GM23338 (cell line): ENCODE measurements around the gene SLC4A8. TPM values are rescaled to one million over a fixed set of nuclear protein-coding genes. Genes with fewer than 3 reads are reported as not detected.
A peak's percentile ranks its signal among the peaks of the same experiment; 100 is the strongest.

ENCODE experiments used
- ATAC-seq: fragments of 200-7000 bp; cut with Tn5 transposase; 3 replicates; pipeline ENCODE4 v1.9.1; 2020
- DNase-seq: peaks from one replicate; pipeline ENCODE4 v3.0.0-alpha.2; 2015; ENCODE audit warnings: low spot score
- H2AFZ ChIP-seq: fragments of 200-600 bp; sonication (generic); 2 replicates; pipeline ENCODE4 v1.8.0; 2016; ENCODE audit warnings: antibody characterized with exemption, mild to moderate bottlenecking, moderate library complexity
- H3F3A ChIP-seq: fragments of 200-600 bp; sonication (generic); replicated peaks from 2 replicates; pipeline ENCODE4 v1.8.0; 2017; ENCODE audit warnings: antibody characterized with exemption, mixed run types, low read depth
- H3K27ac ChIP-seq: fragments of 200-600 bp; sonication (generic); 2 replicates; pipeline ENCODE4 v1.6.1; 2016; ENCODE audit warnings: low read depth
- H3K27me3 ChIP-seq: fragments of 200-600 bp; sonication (generic); 2 replicates; pipeline ENCODE4 v1.8.0; 2016; ENCODE audit warnings: mild to moderate bottlenecking, mixed run types, moderate library complexity; ENCODE audit not compliant: insufficient read depth
- H3K36me3 ChIP-seq: fragments of 200-600 bp; sonication (generic); 2 replicates; pipeline ENCODE4 v1.8.0; 2016; ENCODE audit warnings: mild to moderate bottlenecking; ENCODE audit not compliant: insufficient read depth
- H3K4me1 ChIP-seq: fragments of 200-600 bp; sonication (generic); 2 replicates; pipeline ENCODE4 v1.8.0; 2016; ENCODE audit warnings: mild to moderate bottlenecking, moderate library complexity; ENCODE audit not compliant: insufficient read depth
- H3K4me2 ChIP-seq: fragments of 200-600 bp; sonication (generic); 2 replicates; pipeline ENCODE4 v1.7.1; 2017; ENCODE audit warnings: mixed run types
- H3K4me3 ChIP-seq: fragments of 200-600 bp; sonication (generic); 2 replicates; pipeline ENCODE4 v1.6.1; 2016; ENCODE audit warnings: mixed run types
- H3K79me2 ChIP-seq: fragments of 200-600 bp; sonication (generic); replicated peaks from 2 replicates; pipeline ENCODE4 v1.8.0; 2017; ENCODE audit warnings: mild to moderate bottlenecking; ENCODE audit not compliant: insufficient read depth
- H3K9me2 ChIP-seq: fragments of 200-600 bp; sonication (generic); 2 replicates; pipeline ENCODE4 v1.8.0; 2017; ENCODE audit not compliant: insufficient read depth
- H4K20me1 ChIP-seq: fragments of 200-600 bp; sonication (generic); replicated peaks from 2 replicates; pipeline ENCODE4 v1.8.0; 2017; ENCODE audit warnings: mild to moderate bottlenecking; ENCODE audit not compliant: insufficient read depth
- H3K27ac Mint-ChIP-seq: 2 replicates; pipeline ENCODE4 v1.8.0; 2020; ENCODE audit warnings: inconsistent platforms, mild to moderate bottlenecking, moderate library complexity, mixed read lengths
- H3K27me3 Mint-ChIP-seq: 3 replicates; pipeline ENCODE4 v1.8.0; 2022; ENCODE audit warnings: low read depth, mild to moderate bottlenecking, moderate library complexity, mixed read lengths, inconsistent platforms; ENCODE audit not compliant: insufficient read depth, poor library complexity
- H3K36me3 Mint-ChIP-seq: 3 replicates; pipeline ENCODE4 v1.8.0; 2021; ENCODE audit warnings: low read depth, mild to moderate bottlenecking, inconsistent platforms, moderate library complexity, mixed read lengths
- H3K4me1 Mint-ChIP-seq: 3 replicates; pipeline ENCODE4 v1.8.0; 2020; ENCODE audit warnings: mild to moderate bottlenecking, inconsistent platforms, mixed read lengths
- H3K4me3 Mint-ChIP-seq: 3 replicates; pipeline ENCODE4 v1.8.0; 2021; ENCODE audit warnings: moderate library complexity, mild to moderate bottlenecking, inconsistent platforms, mixed read lengths
- H3K9me3 Mint-ChIP-seq: 3 replicates; pipeline ENCODE4 v1.8.0; 2020; ENCODE audit warnings: moderate library complexity, mild to moderate bottlenecking, inconsistent platforms, mixed read lengths
- CREB1 ChIP-seq: fragments of 250-450 bp; sonication (Bioruptor Pico); IDR thresholded peaks from 2 replicates; pipeline ENCODE4 v1.5.0; 2020; ENCODE audit warnings: low read depth, mild to moderate bottlenecking, moderate library complexity
- CTCF ChIP-seq, 2 experiments: fragments of 200-600 bp in 1 of 2; sonication (generic) in 1 of 2; conservative IDR thresholded peaks; 2 replicates each; pipeline versions ENCODE4 v1.5.1 to v1.6.1; 2016 to 2017; ENCODE audit warnings: antibody characterized with exemption in 2 of 2, low read depth in 2 of 2, mild to moderate bottlenecking in 2 of 2, moderate library complexity in 1 of 2
- EZH2 ChIP-seq: fragments of 200-600 bp; sonication (generic); IDR thresholded peaks from one replicate; pipeline ENCODE4 v1.8.0; 2017; ENCODE audit warnings: antibody characterized with exemption, mild to moderate bottlenecking, low read depth; ENCODE audit not compliant: unreplicated experiment
- EZH2phosphoT487 ChIP-seq: fragments of 200-600 bp; sonication (generic); IDR thresholded peaks from one replicate; pipeline ENCODE4 v1.8.1; 2018; ENCODE audit warnings: antibody characterized with exemption; ENCODE audit not compliant: unreplicated experiment
- JUNB ChIP-seq: IDR thresholded peaks from one replicate; pipeline ENCODE4 v1.6.1; 2016; ENCODE audit warnings: antibody characterized with exemption; ENCODE audit not compliant: unreplicated experiment
- NANOG ChIP-seq: IDR thresholded peaks from 2 replicates; pipeline ENCODE4 v1.6.1; 2016; ENCODE audit warnings: antibody characterized with exemption, borderline replicate concordance
- POLR2AphosphoS5 ChIP-seq: IDR thresholded peaks from 2 replicates; pipeline ENCODE4 v1.6.1; 2016; ENCODE audit warnings: antibody characterized with exemption, low read depth
- STAT1 ChIP-seq: IDR thresholded peaks from one replicate; pipeline ENCODE4 v1.6.1; 2016; ENCODE audit warnings: antibody characterized with exemption; ENCODE audit not compliant: unreplicated experiment
- ZNF114 ChIP-seq: fragments of 250-450 bp; sonication (Bioruptor Pico); IDR thresholded peaks from 2 replicates; pipeline ENCODE4 v1.5.0; 2020; ENCODE audit warnings: mild to moderate bottlenecking, moderate library complexity
- ZNF331 ChIP-seq: fragments of 250-450 bp; sonication (Bioruptor Pico); IDR thresholded peaks from 2 replicates; pipeline ENCODE4 v1.5.0; 2020; ENCODE audit warnings: low read depth, mild to moderate bottlenecking, moderate library complexity
- polyA plus RNA-seq: library from polyadenylated mRNA; unstranded; fragments of >200 nt; fragmentation: Nextera tagmentation; extraction: Ambion mirVana; gene quantifications from 2 replicates; pipeline ENCODE4 v1.2.1, GENCODE V29; 2016
- total RNA-seq: library from RNA; depleted of rRNA; stranded (reverse); fragments of >200 nt; shearing (Covaris generic); gene quantifications from 2 replicates; pipeline ENCODE4 v1.2.3, GENCODE V29; 2014
- TF ChIP-seq, protein P1 (sequence below): fragments of 250-450 bp; sonication (Bioruptor Pico); IDR thresholded peaks from 2 replicates; pipeline ENCODE4 v1.5.0; 2020; ENCODE audit warnings: mild to moderate bottlenecking, moderate library complexity
- TF ChIP-seq, protein P2 (sequence below): IDR thresholded peaks from one replicate; pipeline ENCODE4 v1.6.1; 2018; ENCODE audit warnings: antibody characterized with exemption; ENCODE audit not compliant: unreplicated experiment
- TF ChIP-seq, protein P3 (sequence below): IDR thresholded peaks from 2 replicates; pipeline ENCODE4 v1.6.1; 2016; ENCODE audit warnings: antibody characterized with exemption

The SLC4A8 gene
- total and polyA plus RNA-seq, 2 experiments from 2014 or later, result 7.6 to 9.2 TPM

GRCh38 chr12:51470116-51470515 lies 45.5 kb downstream of the SLC4A8 start:
- H3K27me3 ChIP-seq, result no peaks in the 10 kb centered on the region
- no peaks in the 10 kb centered on the region for H3K79me2 ChIP-seq
- Mint-ChIP-seq H3K4me3 (no peak overlapping the region), H3K9me3 (no peaks in the 10 kb centered on the region), H3K27ac (no peak overlapping the region), H3K27me3 (no peaks in the 10 kb centered on the region), H3K36me3 (peaks cover 2% of the 10 kb centered on the region; the same call in 1 of the 3 replicates), H3K4me1 (no peaks in the 10 kb centered on the region; the same call in 2 of the 3 replicates)
- H3K27ac ChIP-seq, result peak overlapping the region; percentile 45; the same call in 1 of the 2 replicates
- H3K4me2 ChIP-seq, result no peak overlapping the region
- no peaks in the 10 kb centered on the region for H3F3A ChIP-seq
- H3K9me2 ChIP-seq, result no peaks in the 10 kb centered on the region
- ATAC-seq, result no peak
- no peak for DNase-seq
- TF ChIP-seq, protein P1, sequence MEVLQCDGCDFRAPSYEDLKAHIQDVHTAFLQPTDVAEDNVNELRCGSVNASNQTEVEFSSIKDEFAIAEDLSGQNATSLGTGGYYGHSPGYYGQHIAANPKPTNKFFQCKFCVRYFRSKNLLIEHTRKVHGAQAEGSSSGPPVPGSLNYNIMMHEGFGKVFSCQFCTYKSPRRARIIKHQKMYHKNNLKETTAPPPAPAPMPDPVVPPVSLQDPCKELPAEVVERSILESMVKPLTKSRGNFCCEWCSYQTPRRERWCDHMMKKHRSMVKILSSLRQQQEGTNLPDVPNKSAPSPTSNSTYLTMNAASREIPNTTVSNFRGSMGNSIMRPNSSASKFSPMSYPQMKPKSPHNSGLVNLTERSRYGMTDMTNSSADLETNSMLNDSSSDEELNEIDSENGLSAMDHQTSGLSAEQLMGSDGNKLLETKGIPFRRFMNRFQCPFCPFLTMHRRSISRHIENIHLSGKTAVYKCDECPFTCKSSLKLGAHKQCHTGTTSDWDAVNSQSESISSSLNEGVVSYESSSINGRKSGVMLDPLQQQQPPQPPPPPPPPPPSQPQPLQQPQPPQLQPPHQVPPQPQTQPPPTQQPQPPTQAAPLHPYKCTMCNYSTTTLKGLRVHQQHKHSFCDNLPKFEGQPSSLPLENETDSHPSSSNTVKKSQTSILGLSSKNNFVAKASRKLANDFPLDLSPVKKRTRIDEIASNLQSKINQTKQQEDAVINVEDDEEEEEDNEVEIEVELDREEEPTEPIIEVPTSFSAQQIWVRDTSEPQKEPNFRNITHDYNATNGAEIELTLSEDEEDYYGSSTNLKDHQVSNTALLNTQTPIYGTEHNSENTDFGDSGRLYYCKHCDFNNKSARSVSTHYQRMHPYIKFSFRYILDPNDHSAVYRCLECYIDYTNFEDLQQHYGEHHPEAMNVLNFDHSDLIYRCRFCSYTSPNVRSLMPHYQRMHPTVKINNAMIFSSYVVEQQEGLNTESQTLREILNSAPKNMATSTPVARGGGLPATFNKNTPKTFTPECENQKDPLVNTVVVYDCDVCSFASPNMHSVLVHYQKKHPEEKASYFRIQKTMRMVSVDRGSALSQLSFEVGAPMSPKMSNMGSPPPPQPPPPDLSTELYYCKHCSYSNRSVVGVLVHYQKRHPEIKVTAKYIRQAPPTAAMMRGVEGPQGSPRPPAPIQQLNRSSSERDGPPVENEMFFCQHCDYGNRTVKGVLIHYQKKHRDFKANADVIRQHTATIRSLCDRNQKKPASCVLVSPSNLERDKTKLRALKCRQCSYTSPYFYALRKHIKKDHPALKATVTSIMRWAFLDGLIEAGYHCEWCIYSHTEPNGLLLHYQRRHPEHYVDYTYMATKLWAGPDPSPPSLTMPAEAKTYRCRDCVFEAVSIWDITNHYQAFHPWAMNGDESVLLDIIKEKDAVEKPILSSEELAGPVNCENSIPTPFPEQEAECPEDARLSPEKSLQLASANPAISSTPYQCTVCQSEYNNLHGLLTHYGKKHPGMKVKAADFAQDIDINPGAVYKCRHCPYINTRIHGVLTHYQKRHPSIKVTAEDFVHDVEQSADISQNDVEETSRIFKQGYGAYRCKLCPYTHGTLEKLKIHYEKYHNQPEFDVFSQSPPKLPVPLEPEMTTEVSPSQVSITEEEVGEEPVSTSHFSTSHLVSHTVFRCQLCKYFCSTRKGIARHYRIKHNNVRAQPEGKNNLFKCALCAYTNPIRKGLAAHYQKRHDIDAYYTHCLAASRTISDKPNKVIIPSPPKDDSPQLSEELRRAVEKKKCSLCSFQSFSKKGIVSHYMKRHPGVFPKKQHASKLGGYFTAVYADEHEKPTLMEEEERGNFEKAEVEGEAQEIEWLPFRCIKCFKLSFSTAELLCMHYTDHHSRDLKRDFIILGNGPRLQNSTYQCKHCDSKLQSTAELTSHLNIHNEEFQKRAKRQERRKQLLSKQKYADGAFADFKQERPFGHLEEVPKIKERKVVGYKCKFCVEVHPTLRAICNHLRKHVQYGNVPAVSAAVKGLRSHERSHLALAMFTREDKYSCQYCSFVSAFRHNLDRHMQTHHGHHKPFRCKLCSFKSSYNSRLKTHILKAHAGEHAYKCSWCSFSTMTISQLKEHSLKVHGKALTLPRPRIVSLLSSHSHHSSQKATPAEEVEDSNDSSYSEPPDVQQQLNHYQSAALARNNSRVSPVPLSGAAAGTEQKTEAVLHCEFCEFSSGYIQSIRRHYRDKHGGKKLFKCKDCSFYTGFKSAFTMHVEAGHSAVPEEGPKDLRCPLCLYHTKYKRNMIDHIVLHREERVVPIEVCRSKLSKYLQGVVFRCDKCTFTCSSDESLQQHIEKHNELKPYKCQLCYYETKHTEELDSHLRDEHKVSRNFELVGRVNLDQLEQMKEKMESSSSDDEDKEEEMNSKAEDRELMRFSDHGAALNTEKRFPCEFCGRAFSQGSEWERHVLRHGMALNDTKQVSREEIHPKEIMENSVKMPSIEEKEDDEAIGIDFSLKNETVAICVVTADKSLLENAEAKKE (CRISPR knock-in tag), result no peak
- no peak for TF ChIP-seq EZH2phosphoT487
- TF ChIP-seq ZNF331 (CRISPR knock-in tag), result no peak
- no peak for TF ChIP-seq POLR2AphosphoS5
- no peak for TF ChIP-seq STAT1
- no peak for TF ChIP-seq ZNF114 (CRISPR knock-in tag)
- no peak for TF ChIP-seq EZH2
- TF ChIP-seq CTCF (conservative IDR thresholded peaks at IDR 0.05; ENCODE audit: low read depth in 2 of 2), result no peak
- TF ChIP-seq, protein P2, sequence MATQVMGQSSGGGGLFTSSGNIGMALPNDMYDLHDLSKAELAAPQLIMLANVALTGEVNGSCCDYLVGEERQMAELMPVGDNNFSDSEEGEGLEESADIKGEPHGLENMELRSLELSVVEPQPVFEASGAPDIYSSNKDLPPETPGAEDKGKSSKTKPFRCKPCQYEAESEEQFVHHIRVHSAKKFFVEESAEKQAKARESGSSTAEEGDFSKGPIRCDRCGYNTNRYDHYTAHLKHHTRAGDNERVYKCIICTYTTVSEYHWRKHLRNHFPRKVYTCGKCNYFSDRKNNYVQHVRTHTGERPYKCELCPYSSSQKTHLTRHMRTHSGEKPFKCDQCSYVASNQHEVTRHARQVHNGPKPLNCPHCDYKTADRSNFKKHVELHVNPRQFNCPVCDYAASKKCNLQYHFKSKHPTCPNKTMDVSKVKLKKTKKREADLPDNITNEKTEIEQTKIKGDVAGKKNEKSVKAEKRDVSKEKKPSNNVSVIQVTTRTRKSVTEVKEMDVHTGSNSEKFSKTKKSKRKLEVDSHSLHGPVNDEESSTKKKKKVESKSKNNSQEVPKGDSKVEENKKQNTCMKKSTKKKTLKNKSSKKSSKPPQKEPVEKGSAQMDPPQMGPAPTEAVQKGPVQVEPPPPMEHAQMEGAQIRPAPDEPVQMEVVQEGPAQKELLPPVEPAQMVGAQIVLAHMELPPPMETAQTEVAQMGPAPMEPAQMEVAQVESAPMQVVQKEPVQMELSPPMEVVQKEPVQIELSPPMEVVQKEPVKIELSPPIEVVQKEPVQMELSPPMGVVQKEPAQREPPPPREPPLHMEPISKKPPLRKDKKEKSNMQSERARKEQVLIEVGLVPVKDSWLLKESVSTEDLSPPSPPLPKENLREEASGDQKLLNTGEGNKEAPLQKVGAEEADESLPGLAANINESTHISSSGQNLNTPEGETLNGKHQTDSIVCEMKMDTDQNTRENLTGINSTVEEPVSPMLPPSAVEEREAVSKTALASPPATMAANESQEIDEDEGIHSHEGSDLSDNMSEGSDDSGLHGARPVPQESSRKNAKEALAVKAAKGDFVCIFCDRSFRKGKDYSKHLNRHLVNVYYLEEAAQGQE, result no peak
- no peak for TF ChIP-seq CREB1 (CRISPR knock-in tag)
- TF ChIP-seq, protein P3, sequence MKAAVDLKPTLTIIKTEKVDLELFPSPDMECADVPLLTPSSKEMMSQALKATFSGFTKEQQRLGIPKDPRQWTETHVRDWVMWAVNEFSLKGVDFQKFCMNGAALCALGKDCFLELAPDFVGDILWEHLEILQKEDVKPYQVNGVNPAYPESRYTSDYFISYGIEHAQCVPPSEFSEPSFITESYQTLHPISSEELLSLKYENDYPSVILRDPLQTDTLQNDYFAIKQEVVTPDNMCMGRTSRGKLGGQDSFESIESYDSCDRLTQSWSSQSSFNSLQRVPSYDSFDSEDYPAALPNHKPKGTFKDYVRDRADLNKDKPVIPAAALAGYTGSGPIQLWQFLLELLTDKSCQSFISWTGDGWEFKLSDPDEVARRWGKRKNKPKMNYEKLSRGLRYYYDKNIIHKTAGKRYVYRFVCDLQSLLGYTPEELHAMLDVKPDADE, result no peak
- TF ChIP-seq JUNB, result no peak
- no peak for TF ChIP-seq NANOG
- no peaks in the 10 kb centered on the region for H3K4me1 ChIP-seq
- no peak overlapping the region for H3K4me3 ChIP-seq
- no peak overlapping the region for H2AFZ ChIP-seq
- H4K20me1 ChIP-seq, result no peaks in the 10 kb centered on the region
- H3K36me3 ChIP-seq, result 0 out of 2 replicates have a peak, but pooled peaks cover 11% of the 10 kb centered on the region
